Keratinocyte (primary cell): ENCODE results near the gene ARL15.

Experiments
- CTCF ChIP-seq, 3 experiments: IDR thresholded peaks in 1 of 3; conservative IDR thresholded peaks in 1 of 3; optimal IDR thresholded peaks in 1 of 3; 2 replicates in 2 of 3; 3 replicates in 1 of 3; pipeline versions ENCODE3 to v1.5.1; 2011; ENCODE audit warnings: low read length in 3 of 3, mild to moderate bottlenecking in 3 of 3, moderate library complexity in 2 of 3, control low read depth in 1 of 3, inconsistent platforms in 1 of 3; ENCODE audit not compliant: insufficient read depth in 2 of 3; ENCODE audit errors: extremely low read depth in 1 of 3
- EZH2 ChIP-seq: IDR thresholded peaks from one replicate; pipeline ENCODE4 v1.6.1; 2012; ENCODE audit warnings: inconsistent platforms, mild to moderate bottlenecking, low read length, moderate library complexity

DNA sequence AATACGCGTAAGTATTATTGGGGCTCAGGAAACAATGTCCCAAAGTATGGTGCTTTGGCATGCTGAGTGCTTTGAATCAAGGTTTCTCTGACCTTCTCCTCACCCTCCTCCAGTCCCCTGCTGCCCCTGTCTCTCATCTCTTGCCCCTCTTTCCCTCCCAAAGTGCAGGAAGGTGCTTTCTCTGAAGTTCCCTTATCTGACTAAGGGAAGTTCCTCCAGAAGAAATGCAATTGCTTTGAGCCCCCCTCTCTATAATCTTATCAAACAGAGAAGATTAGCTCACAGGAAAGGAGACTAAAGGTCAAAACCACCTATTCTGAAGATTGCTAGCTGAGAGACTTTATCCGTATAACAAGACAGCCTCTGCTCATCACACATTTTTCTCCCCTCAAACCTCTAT, 288.1 kb downstream of the ARL15 start:
- TF ChIP-seq CTCF (optimal IDR thresholded peaks at IDR 0.05 in 1 of 3, IDR thresholded peaks at IDR 0.05 in 1 of 3, conservative IDR thresholded peaks at IDR 0.05 in 1 of 3; ENCODE audit: extremely low read depth in 1 of 3, insufficient read depth in 2 of 3, low read length in 3 of 3), result no peak
- TF ChIP-seq EZH2, result no peak
